Astrocyte of the spinal cord (primary cell): Measurements from ENCODE around the gene SLC35D2.

ENCODE experiments used
- DNase-seq: peaks from one replicate; pipeline ENCODE4 v3.0.0; 2011; ENCODE audit warnings: low read depth, low spot score
- H3K4me3 ChIP-seq: 2 replicates; pipeline ENCODE4 v1.5.1; 2011; ENCODE audit warnings: low read depth, mild to moderate bottlenecking, low read length, moderate library complexity
- in situ Hi-C: cut with HindIII; loops from 2 replicates; pipeline ENCODE4 v1.10.0; 2017; ENCODE audit warnings: low sequenced_read_pairs
- TF ChIP-seq, protein P1 (sequence below): IDR thresholded peaks from 2 replicates; pipeline ENCODE4 v1.5.1; 2012; ENCODE audit warnings: low read depth, mild to moderate bottlenecking, low read length, inconsistent platforms

The SLC35D2 gene

DNA sequence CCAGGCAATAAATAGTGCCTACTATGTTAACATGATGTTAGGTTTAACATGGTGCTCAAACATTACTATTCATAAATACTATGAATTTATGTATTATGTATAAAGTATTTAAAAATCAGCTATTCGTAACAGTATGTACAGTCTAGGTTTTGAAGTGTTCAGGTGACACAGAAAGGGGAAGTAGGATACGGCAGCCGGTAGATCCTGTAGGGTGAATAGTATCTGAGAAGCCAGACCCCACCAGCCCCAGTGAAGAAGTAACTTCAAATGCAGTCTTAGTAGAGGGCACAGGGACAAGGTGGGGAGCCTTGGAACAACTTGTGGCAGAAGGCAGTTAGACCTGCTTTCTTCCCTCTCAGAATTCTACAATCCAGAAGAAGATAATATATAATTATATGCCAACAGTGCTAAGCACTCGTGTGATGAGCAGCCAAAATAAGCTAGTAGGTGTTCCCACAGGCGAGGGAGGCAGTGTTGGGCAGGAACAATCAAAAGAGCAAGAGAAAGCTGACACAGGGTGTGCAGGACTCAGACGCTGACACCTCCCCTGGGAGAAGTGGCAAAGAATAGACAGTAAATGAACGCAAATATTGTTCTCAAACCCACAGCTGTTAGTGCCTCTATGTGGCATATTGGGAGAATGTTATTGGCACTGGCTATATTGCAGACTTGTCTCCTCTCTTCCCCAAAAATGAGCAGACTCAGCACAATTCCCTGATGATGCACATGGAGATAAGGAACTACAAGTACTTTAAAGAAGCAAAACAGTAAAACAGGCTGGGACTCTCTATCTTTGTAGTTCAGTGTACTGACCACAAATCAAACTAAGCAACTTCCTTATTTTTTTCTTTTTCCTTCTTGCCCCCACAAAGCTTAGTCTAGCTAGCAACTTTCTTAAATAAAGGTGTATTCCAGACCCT is 30.1 kb upstream of the SLC35D2 start:
- in situ Hi-C loops: no loop called here
- DNase-seq: no peak

DNA sequence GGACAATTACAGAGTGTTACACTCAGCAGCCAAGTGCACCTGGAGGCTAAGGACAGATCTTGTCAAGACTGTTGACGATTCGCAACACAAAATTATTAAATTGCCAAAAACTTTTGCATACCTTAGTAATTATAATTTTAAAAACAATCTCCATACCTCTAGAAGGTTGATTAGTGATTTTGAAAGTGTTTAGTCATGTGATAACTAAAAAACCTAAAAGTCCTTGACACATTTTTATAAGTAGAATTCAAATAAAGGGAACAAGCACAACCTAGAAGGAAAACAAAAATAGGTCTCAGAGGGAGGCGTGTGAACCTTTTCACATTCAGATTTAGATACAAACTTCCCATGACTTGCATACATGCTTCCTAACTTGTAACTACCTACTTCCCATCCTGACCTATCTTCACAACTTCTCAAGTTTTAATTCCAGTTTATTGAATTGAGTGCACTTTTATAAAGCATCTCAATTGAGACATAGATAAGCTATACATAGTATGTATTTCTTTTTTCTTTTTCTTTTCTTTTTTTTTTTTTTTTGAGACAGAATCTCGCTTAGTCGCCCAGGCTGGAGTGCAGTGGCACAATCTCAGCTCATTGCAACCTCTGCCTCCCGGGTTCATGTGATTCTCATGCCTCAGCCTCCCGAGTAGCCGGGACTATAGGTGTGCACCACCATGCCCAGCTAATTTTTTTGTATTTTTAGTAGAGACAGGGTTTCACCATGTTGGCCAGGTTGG is 28.8 kb upstream of the SLC35D2 start:
- TF ChIP-seq, protein P1, sequence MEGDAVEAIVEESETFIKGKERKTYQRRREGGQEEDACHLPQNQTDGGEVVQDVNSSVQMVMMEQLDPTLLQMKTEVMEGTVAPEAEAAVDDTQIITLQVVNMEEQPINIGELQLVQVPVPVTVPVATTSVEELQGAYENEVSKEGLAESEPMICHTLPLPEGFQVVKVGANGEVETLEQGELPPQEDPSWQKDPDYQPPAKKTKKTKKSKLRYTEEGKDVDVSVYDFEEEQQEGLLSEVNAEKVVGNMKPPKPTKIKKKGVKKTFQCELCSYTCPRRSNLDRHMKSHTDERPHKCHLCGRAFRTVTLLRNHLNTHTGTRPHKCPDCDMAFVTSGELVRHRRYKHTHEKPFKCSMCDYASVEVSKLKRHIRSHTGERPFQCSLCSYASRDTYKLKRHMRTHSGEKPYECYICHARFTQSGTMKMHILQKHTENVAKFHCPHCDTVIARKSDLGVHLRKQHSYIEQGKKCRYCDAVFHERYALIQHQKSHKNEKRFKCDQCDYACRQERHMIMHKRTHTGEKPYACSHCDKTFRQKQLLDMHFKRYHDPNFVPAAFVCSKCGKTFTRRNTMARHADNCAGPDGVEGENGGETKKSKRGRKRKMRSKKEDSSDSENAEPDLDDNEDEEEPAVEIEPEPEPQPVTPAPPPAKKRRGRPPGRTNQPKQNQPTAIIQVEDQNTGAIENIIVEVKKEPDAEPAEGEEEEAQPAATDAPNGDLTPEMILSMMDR: no peak
- in situ Hi-C loops: no loop called here

More for the DNA sequence above, 30.1 kb upstream of the SLC35D2 start:
- TF ChIP-seq, protein P1: no peak
- H3K4me3 ChIP-seq: no peak overlapping the region

DNA sequence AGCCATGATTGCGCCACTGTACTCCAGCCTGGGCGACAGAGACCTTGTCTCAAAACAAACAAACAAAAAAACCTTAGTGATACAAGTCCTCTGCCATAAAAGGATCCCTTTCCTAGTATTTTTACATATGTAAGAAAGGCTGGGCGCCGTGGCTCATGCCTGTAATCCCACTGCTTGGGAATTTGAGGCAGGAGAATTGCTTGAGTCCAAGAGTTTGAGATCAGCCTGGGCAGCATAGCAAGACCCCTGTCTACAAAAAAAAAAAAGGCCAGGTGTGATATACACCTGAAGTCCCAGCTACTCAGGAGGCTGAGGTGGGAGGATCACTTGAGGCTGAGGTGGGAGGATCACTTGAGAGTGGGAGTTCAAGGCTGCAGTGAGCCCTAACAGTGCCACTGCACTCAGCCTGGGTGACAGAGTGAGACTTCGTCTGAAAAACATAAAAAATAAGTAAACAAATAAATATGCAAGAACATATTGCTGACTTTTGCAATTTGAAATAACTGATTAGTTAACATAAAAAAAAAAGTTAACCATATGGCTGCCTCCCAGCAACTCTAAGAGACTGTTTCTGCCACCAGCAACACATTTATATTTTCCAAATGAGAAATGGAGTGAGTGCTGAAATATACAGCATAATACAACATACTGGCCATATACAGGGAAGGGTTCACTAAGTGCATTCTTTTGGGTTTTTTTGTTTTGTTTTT is 27.8 kb upstream of the SLC35D2 start:
- no peak overlapping the region for H3K4me3 ChIP-seq
- no peak for DNase-seq
- in situ Hi-C loops: no loop called here
- TF ChIP-seq, protein P1: no peak

More for the DNA sequence above, 28.8 kb upstream of the SLC35D2 start:
- DNase-seq: no peak
- no peak overlapping the region for H3K4me3 ChIP-seq

DNA sequence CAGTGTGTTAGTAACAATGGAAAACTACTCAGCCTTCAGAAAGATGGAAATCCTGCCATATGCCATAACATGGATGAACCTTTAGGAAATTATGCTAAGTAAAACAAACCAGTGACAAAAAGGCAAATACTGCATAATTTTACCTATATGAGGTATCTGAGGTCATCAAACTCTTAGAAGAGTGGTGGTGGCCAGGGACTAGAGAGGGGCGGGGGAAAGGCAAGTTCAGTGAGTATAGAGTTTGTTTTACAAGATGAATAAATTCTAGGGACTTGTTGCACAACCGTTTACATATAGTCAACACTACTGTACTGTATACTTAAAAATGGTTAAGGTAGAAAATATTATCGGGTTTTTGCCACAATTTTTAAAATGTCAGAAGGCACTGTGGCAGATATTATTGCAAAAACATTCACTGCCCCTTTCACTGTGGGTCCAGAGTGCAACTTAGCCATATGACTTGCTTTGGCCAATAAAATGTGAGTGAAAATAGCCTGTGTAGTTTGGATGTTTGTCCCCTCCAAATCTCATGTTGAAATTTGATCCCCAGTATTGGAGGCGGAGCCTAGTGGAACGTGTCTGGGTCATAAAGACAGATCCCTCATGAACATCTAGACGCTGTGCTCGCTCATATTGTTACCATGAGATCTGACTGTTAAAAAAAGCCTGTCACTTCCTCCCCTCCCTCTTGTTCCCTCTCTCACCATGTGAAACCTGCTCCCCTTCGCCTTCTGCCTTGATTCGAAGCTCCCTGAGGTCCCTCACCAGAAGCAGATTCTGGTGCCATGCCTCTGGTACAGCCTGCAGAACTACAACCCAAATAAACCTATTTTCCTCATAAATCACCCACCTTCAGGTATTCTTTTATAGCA is 25.1 kb upstream of the SLC35D2 start:
- DNase-seq: no peak
- no peak overlapping the region for H3K4me3 ChIP-seq
- in situ Hi-C loops: no loop called here
- TF ChIP-seq, protein P1: no peak

DNA sequence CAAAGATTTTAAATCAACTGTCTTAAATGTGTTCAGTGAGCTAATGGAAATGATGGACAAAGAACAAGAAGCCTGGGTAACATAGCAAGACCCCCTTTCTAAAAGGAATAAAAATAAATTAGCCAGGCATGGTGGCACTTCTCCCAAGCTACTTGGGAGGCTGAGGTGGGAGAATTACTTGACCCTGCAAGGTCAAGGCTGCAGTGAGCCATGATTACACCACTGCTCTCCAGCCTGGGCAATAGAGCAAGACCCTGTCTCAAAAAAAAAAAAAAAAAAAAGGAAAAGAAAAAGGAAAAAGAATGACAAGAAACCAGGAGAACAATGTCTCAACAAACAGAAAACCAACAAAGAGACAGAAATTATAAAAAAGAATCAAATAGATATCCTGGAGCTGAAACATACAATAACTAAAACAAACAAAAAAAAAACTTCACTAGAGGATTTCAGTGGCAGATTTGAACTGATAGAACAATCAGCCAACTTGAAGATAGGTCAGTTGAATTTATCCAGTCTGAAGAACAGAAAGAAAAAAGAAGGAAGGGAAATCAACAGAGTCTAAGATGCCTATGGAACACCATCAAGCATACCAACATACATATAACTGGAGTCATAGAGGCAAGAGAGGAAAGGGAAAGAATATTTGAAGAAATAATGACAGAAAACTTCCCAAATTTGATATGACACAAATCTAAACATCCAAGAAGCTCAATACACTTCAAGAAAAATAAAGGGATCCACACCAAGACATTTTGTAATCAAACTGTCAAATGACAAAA is 16.8 kb upstream of the SLC35D2 start:
- DNase-seq: no peak
- in situ Hi-C loops: no loop called here
- no peak overlapping the region for H3K4me3 ChIP-seq
- TF ChIP-seq, protein P1: no peak
